Stimulated activated CD8-positive, alpha-beta memory T cell treated with anti-CD3 and anti-CD28 coated beads, Interleukin-7, amount 100 ng/mL, for 24 hours (primary cell): ENCODE results near the gene RREB1.
"Not testable (repeated sequence)": the region's sequence is repeated elsewhere in the genome, so short reads cannot be mapped to it uniquely, and the experiment has no call there.

ENCODE experiments used
- DNase-seq: peaks from one replicate; pipeline ENCODE4 v3.0.0-alpha.2; 2020; ENCODE audit warnings: low read depth

RREB1 gene

GRCh38 chr6:7143476-7143974, 35.8 kb downstream of the RREB1 start:
- no peak for DNase-seq

- DNase-seq, result no peak
Observed at GRCh38 chr6:7144872-7145584, 37.3 kb downstream of the RREB1 start.

GRCh38 chr6:7145585-7145884, 37.8 kb downstream of the RREB1 start:
- no peak for DNase-seq

- DNase-seq, result no peak
Observed at GRCh38 chr6:7145885-7146828, 38.4 kb downstream of the RREB1 start.

GRCh38 chr6:7147051-7147671, 39.4 kb downstream of the RREB1 start:
- no peak for DNase-seq

- DNase-seq, result no peak
Observed at GRCh38 chr6:7148100-7148822, 40.5 kb downstream of the RREB1 start.

GRCh38 chr6:7150381-7151064, 42.8 kb downstream of the RREB1 start:
- DNase-seq, result no peak

GRCh38 chr6:7151381-7151780, 43.6 kb downstream of the RREB1 start:
- no peak for DNase-seq

- DNase-seq, result no peak
Observed at GRCh38 chr6:7152462-7152861, 44.7 kb downstream of the RREB1 start.

GRCh38 chr6:7153789-7154188, 46.0 kb downstream of the RREB1 start:
- DNase-seq, result no peak

- no peak for DNase-seq
Observed at GRCh38 chr6:7154341-7155139, 46.8 kb downstream of the RREB1 start.

- DNase-seq, result no peak
Observed at GRCh38 chr6:7155871-7156579, 48.3 kb downstream of the RREB1 start.

- DNase-seq, result no peak
Observed at GRCh38 chr6:7156643-7157278, 49.0 kb downstream of the RREB1 start.

- not testable (repeated sequence) for DNase-seq
Observed at GRCh38 chr6:7157307-7157706, 49.5 kb downstream of the RREB1 start.

- no peak for DNase-seq
Observed at GRCh38 chr6:7157752-7158616, 50.2 kb downstream of the RREB1 start.

- DNase-seq, result no peak
Observed at GRCh38 chr6:7159790-7160525, 52.2 kb downstream of the RREB1 start.

- DNase-seq, result no peak
Observed at GRCh38 chr6:7161253-7161623, 53.5 kb downstream of the RREB1 start.

- DNase-seq, result no peak
Observed at GRCh38 chr6:7161845-7162244, 54.1 kb downstream of the RREB1 start.
